ENCODE data around the gene KRT79.

Gene KRT79

DNA sequence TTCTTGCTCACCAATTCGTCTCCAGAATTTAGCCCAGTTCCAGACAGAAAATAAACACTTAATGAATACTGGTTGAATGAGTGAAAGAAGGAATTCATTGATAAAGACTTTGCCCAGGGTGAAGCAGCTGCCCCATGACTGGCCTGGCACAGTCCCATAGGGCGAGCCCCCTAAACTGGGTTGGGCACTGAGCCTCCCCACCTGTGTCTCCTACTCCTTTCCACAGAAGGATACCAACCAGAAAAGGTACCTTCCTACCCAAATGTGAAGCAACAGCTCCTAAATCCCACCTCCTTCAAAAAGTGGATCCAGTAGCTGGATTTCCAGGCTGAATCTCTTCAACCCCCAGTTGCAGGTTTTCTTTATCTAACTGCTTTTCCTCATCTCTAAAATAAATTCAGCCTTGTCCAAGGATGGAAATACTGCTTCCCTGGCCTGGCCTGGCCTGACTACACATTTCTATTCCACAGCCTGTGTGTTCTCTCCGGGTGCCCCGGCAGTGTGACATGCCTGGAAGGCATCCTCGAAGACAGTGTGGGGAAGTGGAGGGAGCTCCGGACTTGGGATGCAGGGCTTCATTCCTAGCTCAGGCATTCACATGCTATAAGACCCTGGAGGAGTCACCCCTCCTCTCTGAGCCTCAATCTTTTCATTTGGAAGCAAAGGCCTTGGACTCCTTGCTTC, 45.8 kb downstream of the KRT79 start:
- DNase-seq = no peak

- no peak for DNase-seq
Measured at GRCh38 chr12:52787324-52788191, 46.6 kb downstream of the KRT79 start.

- DNase-seq = no peak
Measured at GRCh38 chr12:52784909-52785308, 49.2 kb downstream of the KRT79 start.

DNA sequence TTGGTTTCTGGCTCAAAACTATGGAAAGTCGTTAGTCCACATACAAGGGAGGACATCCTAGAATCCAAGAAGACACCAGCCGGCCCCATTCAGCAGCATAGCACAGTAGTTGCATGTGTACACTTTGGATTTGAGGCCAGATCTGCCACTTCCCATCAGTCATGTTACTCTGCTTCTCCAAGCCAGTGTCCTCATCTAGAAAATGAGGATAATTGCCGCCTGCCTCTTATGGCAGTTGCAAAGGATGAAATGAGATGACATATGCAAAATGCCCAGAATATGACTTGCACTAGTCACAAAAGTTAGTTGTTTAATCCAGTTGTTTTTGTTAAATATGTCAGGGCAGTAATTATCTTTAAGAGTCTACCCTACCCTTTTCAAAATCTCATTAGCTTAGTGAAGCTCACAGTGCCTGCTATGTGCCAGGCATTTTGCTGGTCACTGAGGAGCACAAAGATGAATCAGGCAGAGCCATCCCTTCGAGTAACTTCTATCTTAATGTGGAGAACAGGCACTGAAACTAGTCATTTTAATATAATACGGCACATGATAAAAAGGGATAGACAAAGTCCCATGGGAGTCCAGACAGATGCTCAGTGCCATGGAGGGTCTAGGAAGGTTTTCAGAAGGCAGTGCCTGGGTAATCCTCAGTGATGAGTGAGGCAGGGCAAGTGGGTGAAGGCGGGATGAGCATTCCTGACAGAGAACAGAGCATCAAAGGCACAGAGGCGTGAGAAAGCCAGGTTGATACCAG, 50.4 kb downstream of the KRT79 start:
- no peak for DNase-seq

DNA sequence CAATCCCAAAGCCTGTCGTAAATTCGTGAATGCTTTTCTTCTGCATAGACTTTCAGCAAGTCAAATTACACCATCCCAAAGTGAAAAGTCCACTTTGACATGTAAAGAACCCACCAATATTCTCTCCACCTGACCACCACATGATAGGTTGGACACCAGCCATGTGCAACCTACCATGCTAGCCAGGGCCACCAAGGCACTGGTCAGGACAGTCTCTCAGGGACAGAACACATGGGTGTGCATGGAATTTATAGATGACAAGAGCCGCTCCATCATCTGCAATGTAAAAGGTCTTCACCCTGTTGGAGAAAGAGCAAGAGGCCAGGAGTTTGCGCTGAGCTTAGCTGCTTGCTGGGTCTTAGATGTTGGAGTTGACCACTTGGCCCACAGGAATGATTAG, 51.6 kb downstream of the KRT79 start:
- DNase-seq = no peak

DNA sequence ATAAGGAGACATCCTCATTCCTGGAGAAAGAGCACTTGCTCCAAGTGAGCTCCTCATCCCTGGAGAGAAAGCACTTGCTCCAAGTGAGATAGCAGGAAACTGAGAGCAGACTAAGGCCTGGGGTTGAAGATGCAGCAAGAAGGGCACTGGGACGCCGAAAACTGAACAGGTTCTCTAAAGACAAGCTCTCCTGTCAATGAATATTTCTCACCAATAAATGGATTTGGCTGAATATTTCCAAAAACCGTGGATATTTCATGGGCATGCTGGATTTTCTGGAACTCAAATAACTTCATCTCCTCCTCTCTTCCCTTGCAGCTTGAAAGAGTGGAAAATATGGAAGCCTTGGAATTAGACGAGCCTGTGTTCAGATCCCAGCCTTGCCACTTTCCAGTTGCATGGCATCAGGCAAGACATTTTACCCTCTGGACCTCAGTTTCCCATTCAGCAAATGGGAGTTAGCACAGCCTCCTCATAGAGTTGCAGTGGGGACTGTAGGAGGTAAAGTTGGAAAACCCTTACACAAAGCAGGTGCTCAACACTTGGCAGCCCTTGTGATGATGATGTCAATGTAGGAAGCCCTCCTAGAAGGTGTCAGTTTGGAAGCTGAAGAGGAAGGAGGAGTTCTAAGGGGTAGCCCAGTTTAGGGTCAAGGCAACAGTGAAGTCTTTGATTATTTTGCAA, 52.6 kb downstream of the KRT79 start:
- DNase-seq = no peak

DNA sequence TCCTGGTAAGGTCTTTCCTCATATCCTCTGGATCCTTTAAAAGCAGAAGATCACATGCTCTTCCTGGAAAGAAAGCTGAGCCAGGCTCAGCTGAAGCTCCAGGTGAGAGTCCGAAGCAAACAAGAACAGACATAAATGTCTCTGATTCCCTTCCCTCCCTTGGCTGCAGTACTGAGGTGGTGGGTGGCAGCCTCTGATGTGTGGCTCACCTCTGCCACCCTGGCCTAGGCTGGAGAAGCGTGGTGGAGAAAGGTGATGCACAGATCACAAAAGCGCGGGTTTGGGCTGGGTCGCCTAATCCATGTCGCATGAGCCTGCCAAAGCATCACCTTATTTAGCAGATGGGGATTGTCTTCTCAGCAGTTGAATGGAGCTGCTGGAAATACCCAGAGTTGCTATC, 54.2 kb downstream of the KRT79 start:
- DNase-seq = no peak

- DNase-seq = no peak
Measured at GRCh38 chr12:52778833-52779232, 55.3 kb downstream of the KRT79 start.

- no peak for DNase-seq
Measured at GRCh38 chr12:52777566-52777965, 56.5 kb downstream of the KRT79 start.

GRCh38 chr12:52776913-52777395, 57.2 kb downstream of the KRT79 start, which contains the start of gene KRT76:
KRT76 (minus strand) TSS chr12:52777345; CDS start chr12:52777291, 54 bp downstream.
- DNase-seq = no peak

DNA sequence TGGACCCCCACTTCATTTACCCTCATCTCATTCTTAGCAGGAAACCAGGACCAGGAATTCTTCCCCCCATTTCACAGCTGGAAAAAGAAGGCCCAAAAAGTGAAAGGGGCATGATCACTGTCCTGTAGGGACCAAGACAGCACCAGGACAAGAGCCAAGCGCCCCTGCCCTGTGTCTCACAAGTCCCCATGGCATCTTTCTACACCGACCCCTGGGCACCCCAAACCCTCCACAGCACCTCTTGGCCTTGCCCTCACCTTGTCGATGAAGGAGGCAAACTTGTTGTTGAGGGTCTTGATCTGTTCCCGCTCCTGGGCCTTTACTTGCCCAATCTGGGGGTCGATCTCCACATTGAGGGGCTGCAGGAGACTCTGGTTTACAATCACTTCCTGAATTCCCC, 57.7 kb downstream of the KRT79 start:
- no peak for DNase-seq

GRCh38 chr12:52774629-52775250, 59.4 kb downstream of the KRT79 start:
- no peak for DNase-seq

DNA sequence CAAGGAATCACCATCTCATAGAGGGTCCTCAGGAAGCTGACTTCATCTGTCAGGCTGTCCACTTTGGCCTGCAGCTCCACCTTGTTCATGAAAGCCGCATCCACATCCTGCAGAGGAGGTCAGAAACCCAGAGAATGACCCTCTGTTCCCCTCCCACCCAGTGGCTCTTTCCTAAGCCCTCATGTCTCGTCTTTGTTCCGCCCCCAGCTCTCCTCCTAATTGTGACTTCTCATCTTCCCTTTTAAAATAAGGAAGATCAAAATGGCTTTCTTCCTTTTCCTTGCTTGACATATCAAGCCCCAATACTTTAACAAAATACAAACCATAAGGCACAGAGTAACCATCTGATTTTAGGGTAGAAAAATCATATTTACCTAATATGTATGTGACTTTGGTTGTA, 61.3 kb downstream of the KRT79 start:
- no peak for DNase-seq

DNA sequence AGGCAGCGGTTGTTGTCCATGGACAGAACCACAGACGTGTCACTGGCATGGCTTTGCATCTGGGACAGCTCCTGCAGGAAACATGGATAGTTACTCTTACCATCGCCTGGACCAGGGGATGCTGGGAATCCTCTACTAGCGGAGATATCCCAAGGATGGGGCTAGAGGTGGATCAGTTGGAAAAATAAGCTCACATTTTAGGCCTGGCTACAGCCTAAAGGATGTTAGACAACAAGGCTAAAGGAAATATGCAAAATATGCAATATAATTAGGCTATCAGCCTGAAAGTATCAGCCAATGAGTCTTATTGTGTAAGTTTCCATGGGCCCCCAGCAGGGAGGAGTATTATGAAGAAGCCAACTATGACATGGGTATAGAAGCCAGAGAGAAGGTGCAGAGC, 61.9 kb downstream of the KRT79 start:
- DNase-seq = no peak

DNA sequence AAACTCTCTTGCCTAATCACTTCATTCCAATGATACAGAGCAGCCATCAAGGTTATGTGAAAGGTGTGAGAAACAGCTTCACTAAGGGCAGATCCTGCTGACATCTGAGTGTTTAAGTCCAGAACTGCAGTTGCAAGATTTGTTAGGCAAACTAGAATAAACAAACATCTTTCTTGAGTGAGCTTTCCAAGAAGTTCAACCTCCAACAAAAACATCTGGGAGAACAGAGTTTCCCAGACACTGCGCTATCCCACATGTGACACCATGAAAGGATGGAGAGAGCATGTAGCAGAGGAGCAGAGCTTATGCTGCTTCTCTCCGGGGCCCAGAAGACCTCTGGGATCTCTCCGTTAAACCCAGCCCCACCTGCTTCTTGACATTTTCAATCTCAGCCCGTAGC, 62.6 kb downstream of the KRT79 start:
- no peak for DNase-seq

Measured in activated CD4-positive, alpha-beta T cell treated with anti-CD3 and anti-CD28 coated beads for 1 hour (primary cell).